ENCODE data around the gene MFGE8.

DNA sequence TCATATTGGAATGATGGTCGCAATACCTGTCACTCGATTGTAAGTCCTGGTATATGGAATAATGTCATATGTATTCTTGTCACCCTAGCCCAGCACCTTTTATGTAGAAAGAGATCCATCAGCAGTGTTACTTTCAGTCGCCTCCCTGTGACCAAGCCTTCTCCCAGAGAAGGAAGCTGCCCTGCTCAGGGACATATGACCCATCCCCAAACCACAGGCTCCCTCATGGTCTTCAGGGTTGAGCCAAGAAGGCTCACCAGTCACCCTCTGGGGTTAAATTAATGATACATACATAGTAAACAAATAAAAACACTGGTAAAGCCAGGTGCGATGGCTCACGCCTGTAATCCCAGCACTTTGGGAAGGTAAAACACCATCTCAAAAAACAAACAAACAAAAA is 4.6 kb upstream of the MFGE8 start:
- TF ChIP-seq EZH2 (IDR thresholded peaks at IDR 0.05; ENCODE audit: low read depth) (no peak), CTCF (conservative IDR thresholded peaks at IDR 0.05) (no peak)

Measured in PC-9 (cell line).